Measurements from ENCODE around the gene KCTD19. TPM values are rescaled to one million over a fixed set of nuclear protein-coding genes. Genes with fewer than 3 reads are reported as not detected.

Gene KCTD19
- total RNA-seq, 3 donors from 2014 or later: 0.05 TPM; not detected in 2

GRCh38 chr16:67302076-67302475, 24.5 kb downstream of the KCTD19 start:
- intact Hi-C loops (cut with DNase I, micrococcal nuclease): no loop called here
- TF ChIP-seq CTCF (IDR thresholded peaks at IDR 0.05): no peak
- no peaks in the 10 kb centered on the region for H3K36me3 ChIP-seq (ENCODE audit: low read depth)
- H3K4me3 ChIP-seq: no peak overlapping the region
- no peaks in the 10 kb centered on the region for H3K9me3 ChIP-seq
- no peak for DNase-seq
- H3K4me1 ChIP-seq (ENCODE audit: low read depth): no peaks in the 10 kb centered on the region
- no peak for ATAC-seq

DNA sequence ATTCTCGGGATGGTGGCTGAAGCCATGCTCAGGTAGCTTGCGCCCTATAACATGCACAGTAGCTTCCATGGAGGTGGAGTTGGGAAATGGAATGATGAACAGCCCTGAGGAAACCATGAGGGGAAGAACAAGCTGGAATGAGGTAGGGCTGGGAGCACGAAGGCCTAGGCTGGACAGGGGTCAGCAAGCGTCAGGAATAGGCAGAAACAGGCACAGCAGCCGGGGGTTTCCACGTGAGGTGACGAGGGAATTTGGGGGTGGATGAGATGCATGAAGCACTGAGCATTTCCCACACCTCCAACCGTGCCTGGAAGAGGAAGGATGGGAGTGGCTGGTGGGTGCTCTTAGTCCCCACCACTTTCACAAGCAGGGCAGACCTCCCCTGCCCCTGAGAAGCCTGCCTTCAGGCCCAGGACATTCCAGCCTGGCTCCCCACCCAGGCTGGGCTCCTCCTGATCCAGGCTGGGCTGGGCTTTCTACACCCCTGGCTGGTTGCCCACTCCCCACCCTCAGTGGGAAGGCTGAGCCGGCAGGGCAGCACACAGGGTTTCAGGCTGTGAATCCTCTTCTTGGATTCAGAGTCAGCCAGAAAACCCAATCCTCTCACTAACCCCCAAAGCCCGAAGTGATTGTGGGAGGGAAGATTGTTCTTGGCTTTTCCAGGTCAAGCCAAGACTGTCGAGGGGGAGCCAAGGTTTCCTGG, 25.3 kb downstream of the KCTD19 start:
- no peak for TF ChIP-seq CTCF (IDR thresholded peaks at IDR 0.05)
- ATAC-seq: peak; percentile 30
- intact Hi-C loops (cut with DNase I, micrococcal nuclease): no loop called here
- Histone ChIP-seq H3K4me3 (no peak overlapping the region), H3K4me1 (ENCODE audit: low read depth) (no peaks in the 10 kb centered on the region), H3K36me3 (ENCODE audit: low read depth) (no peaks in the 10 kb centered on the region), H3K9me3 (no peaks in the 10 kb centered on the region)
- peak in 1 of 3 donors; percentile 33 for DNase-seq

DNA sequence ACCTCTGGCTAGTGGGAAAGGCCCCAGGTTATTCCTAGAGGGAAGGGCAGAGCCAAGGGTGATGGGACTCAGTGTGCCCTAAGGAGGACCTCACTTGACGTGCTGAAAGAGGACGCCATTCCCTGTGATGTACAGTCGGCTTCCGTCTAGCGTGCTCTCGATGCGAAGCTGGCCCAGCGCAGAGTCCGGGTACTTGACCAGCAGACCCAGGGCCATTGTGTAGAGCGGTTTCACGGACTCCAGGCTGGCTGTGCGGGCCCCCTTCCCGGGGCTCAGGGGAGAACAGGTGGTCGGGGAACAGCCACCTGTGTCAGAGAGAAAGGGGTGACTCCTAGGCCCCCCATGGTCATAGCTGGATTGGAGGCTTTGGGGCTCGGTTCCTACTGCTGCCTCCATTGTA, 27.3 kb downstream of the KCTD19 start:
- H3K36me3 ChIP-seq (ENCODE audit: low read depth): no peaks in the 10 kb centered on the region
- no peaks in the 10 kb centered on the region for H3K4me1 ChIP-seq (ENCODE audit: low read depth)
- no peak for ATAC-seq
- DNase-seq: no peak
- no peak overlapping the region for H3K4me3 ChIP-seq
- H3K9me3 ChIP-seq: no peaks in the 10 kb centered on the region
- intact Hi-C loops (cut with DNase I, micrococcal nuclease): no loop called here
- TF ChIP-seq CTCF (IDR thresholded peaks at IDR 0.05): no peak

- DNase-seq (no peak), ATAC-seq (no peak)
- no peaks in the 10 kb centered on the region for H3K4me1 ChIP-seq (ENCODE audit: low read depth)
- TF ChIP-seq CTCF (IDR thresholded peaks at IDR 0.05): no peak
- intact Hi-C loops (cut with DNase I, micrococcal nuclease): no loop called here
- no peak overlapping the region for H3K4me3 ChIP-seq
- H3K36me3 ChIP-seq (ENCODE audit: low read depth): no peaks in the 10 kb centered on the region
- H3K9me3 ChIP-seq: no peaks in the 10 kb centered on the region
Measured at GRCh38 chr16:67298277-67298676, 28.3 kb downstream of the KCTD19 start.

DNA sequence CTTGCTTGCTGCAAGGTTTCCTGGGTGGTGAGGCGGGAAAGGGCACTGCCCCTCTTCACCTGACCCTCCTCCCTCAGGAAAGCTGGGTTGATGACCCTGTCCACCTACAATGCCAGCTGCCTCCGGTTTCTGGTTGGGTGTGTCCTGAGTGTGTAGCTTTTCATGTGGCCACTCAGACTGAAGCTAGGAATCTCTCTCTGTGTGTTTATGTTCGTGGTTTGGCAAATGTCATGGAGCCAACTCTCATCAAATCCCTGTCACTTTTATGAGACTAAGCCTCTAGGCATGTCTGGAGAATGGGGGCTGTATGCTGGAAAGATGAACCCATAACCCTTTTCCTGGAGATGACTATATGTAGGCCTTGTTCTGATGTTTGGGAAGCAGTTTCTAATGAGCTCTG, 30.1 kb downstream of the KCTD19 start:
- no peaks in the 10 kb centered on the region for H3K9me3 ChIP-seq
- DNase-seq (no peak), ATAC-seq (no peak)
- H3K4me1 ChIP-seq (ENCODE audit: low read depth): no peaks in the 10 kb centered on the region
- no peaks in the 10 kb centered on the region for H3K36me3 ChIP-seq (ENCODE audit: low read depth)
- no peak for TF ChIP-seq CTCF (IDR thresholded peaks at IDR 0.05)
- intact Hi-C loops (cut with DNase I, micrococcal nuclease): no loop called here
- H3K4me3 ChIP-seq: no peak overlapping the region

- Histone ChIP-seq H3K4me1 (ENCODE audit: low read depth) (no peaks in the 10 kb centered on the region), H3K4me3 (no peak overlapping the region), H3K9me3 (no peaks in the 10 kb centered on the region), H3K36me3 (ENCODE audit: low read depth) (no peaks in the 10 kb centered on the region)
- DNase-seq (no peak), ATAC-seq (no peak)
- intact Hi-C loops (cut with DNase I, micrococcal nuclease): no loop called here
- no peak for TF ChIP-seq CTCF (IDR thresholded peaks at IDR 0.05)
Measured at GRCh38 chr16:67294938-67295361, 31.6 kb downstream of the KCTD19 start.

Data from mucosa of descending colon (tissue), 3 donors.